Measurements from ENCODE around the gene PRICKLE1. TPM values are rescaled to one million over a fixed set of nuclear protein-coding genes. Genes with fewer than 3 reads are reported as not detected.

Gene PRICKLE1
- total and polyA plus RNA-seq, 9 of the 15 experiments (the other 6 are each of a cell fraction or from before 2014, with no cell fraction given): 0.22 to 0.85 (median 0.31) TPM

- POLR2A ChIA-PET: interaction anchor here (0.6 to 0.9 kb wide), 2 partner anchors 11 to 123 kb away, joined by 3 to 4 read pairs; no protein-coding TSS in a partner anchor
- 30% methylated on average over 3 of the region's 3 CpGs for WGBS (ENCODE audit: insufficient coverage, low coverage, missing lambda C conversion rate)
- in situ Hi-C loops (cut with MboI): no loop called here
Measured at GRCh38 chr12:42462486-42462885, 127.1 kb downstream of the PRICKLE1 start.

More at GRCh38 chr12:42462486-42462885, 127.1 kb downstream of the PRICKLE1 start:
- H3K79me2 ChIP-seq (ENCODE audit: control insufficient read depth, insufficient read depth, low read length): no peaks in the 10 kb centered on the region
- no peak overlapping the region for H2AFZ ChIP-seq (ENCODE audit: low read depth, low read length)
- H3K9ac ChIP-seq (ENCODE audit: insufficient read depth in 1 of 2, low read depth in 2 of 2, low read length in 2 of 2): no peak overlapping the region
- no peak overlapping the region for H3K4me3 ChIP-seq
- H3K9me3 ChIP-seq (replicated peaks; ENCODE audit: control insufficient read depth, insufficient read depth, low read depth, low read length): no peaks in the 10 kb centered on the region
- no peaks in the 10 kb centered on the region for H3K9me1 ChIP-seq (ENCODE audit: control insufficient read depth, insufficient read depth, low read length)
- FAIRE-seq (no peak), ATAC-seq (no peak), DNase-seq (ENCODE audit: extremely low read depth in 1 of 4, low spot score in 3 of 4) (no peak)
- no peak overlapping the region for H3K27ac ChIP-seq (ENCODE audit: extremely low read depth, low read depth, low read length)
- BruUV-seq (replicated peaks): no TSS peak
- no peaks in the 10 kb centered on the region for H4K20me1 ChIP-seq (replicated peaks; ENCODE audit: control insufficient read depth, insufficient read depth, low read length)
- TF ChIP-seq TGIF2 (CRISPR knock-in tag; IDR thresholded peaks at IDR 0.05): no peak
- TF ChIP-seq ZBTB7A (IDR thresholded peaks at IDR 0.05; ENCODE audit: borderline replicate concordance, control insufficient read depth, low read depth, low read length): no peak
- TF ChIP-seq CTCF (IDR thresholded peaks at IDR 0.05 in 2 of 3, conservative IDR thresholded peaks at IDR 0.05 in 1 of 3; ENCODE audit: insufficient read depth in 2 of 3, low read depth in 1 of 3, low read length in 3 of 3): no peak
- no peak for TF ChIP-seq ZNF592 (IDR thresholded peaks at IDR 0.05)
- TF ChIP-seq IRF2 (CRISPR knock-in tag; IDR thresholded peaks at IDR 0.05): no peak
- no peak for TF ChIP-seq NCOA6 (IDR thresholded peaks at IDR 0.05)
- TF ChIP-seq PBX2 (CRISPR knock-in tag; IDR thresholded peaks at IDR 0.05; ENCODE audit: low read depth): no peak
- no peak for TF ChIP-seq PBX2 (tag; conservative IDR thresholded peaks at IDR 0.05; ENCODE audit: low read depth)
- 0 out of 5 replicates have a peak, but pooled peaks cover 0 to 2% of the 10 kb centered on the region in 2 experiments for H3K4me1 ChIP-seq (replicated peaks in 1 of 2; ENCODE audit: control insufficient read depth in 2 of 2, insufficient read depth in 2 of 2, low read length in 2 of 2)
- CTCF ChIA-PET (ENCODE audit: low intra/inter-chr PET ratio): no interaction called here
- H3K36me3 ChIP-seq (ENCODE audit: control insufficient read depth, insufficient read depth, low read length): no peaks in the 10 kb centered on the region
- intact Hi-C loops (cut with micrococcal nuclease): loop anchor here (10.0 kb wide), 1 partner anchor 1518 kb away; no protein-coding TSS in a partner anchor
- H3K4me2 ChIP-seq (ENCODE audit: insufficient read depth, low read length): no peak overlapping the region
- no peaks in the 10 kb centered on the region for H3K27me3 ChIP-seq (ENCODE audit: control insufficient read depth in 2 of 2, insufficient read depth in 2 of 2, low read length in 2 of 2)
